GM20000 (cell line): ENCODE data around the gene TGFBRAP1.

Source experiments
- DNase-seq: peaks from one replicate; pipeline ENCODE4 v3.0.0; 2012; ENCODE audit warnings: low spot score
- CTCF ChIP-seq: IDR thresholded peaks from 2 replicates; pipeline ENCODE4 v1.5.1; 2012; ENCODE audit warnings: mild to moderate bottlenecking, control low read depth; ENCODE audit errors: extremely low read depth, missing control alignments

Gene TGFBRAP1

GRCh38 chr2:105269426-105269825, 60.1 kb downstream of the TGFBRAP1 start:
- TF ChIP-seq CTCF, result no peak
- no peak for DNase-seq

- TF ChIP-seq CTCF, result no peak
- DNase-seq, result no peak
Observed at GRCh38 chr2:105262651-105263091, 66.9 kb downstream of the TGFBRAP1 start.

- no peak for DNase-seq
- TF ChIP-seq CTCF, result no peak
Observed at GRCh38 chr2:105261061-105261460, 68.5 kb downstream of the TGFBRAP1 start.

- no peak for DNase-seq
- TF ChIP-seq CTCF, result no peak
Observed at GRCh38 chr2:105258835-105259350, 70.6 kb downstream of the TGFBRAP1 start.

- DNase-seq, result no peak
- TF ChIP-seq CTCF, result no peak
Observed at GRCh38 chr2:105257981-105258380, 71.6 kb downstream of the TGFBRAP1 start.

GRCh38 chr2:105256431-105257047, 73.0 kb downstream of the TGFBRAP1 start:
- DNase-seq, result no peak
- TF ChIP-seq CTCF, result no peak

GRCh38 chr2:105255979-105256378, 73.6 kb downstream of the TGFBRAP1 start:
- TF ChIP-seq CTCF, result no peak

More at GRCh38 chr2:105255979-105256378, 73.6 kb downstream of the TGFBRAP1 start:
- DNase-seq, result no peak
